IMR-90 (cell line): ENCODE data around the gene CIAO2B. TPM values are rescaled to one million over a fixed set of nuclear protein-coding genes. Genes with fewer than 3 reads are reported as not detected.

Experiments
- ATAC-seq: fragments of 200-7000 bp; cut with Tn5 transposase; 2 replicates; pipeline ENCODE4 v1.9.1; 2020; ENCODE audit warnings: low read depth, mild to moderate bottlenecking, moderate library complexity
- BruUV-seq: library from RNA; stranded (reverse); fragments of 400-500 nt; replicated peaks from 2 replicates; lab custom pipeline; 2021; lab: Mats Ljungman, UMichigan
- CTCF ChIA-PET: fragments of 300-600 bp; formaldehyde crosslinking; extraction: SDS; loops from one replicate; lab custom pipeline; 2021; ENCODE audit warnings: antibody characterized with exemption; lab: Yijun Ruan, JAX
- POLR2A ChIA-PET: fragments of 300-600 bp; sonication (Branson Sonifier 250); formaldehyde crosslinking; loops from one replicate; lab custom pipeline; 2022; ENCODE audit warnings: antibody characterized with exemption; ENCODE audit not compliant: unreplicated experiment; lab: Charles Lee
- DNase-seq: peaks from one replicate; pipeline ENCODE4 v3.0.0; 2013
- H2AFZ ChIP-seq: replicated peaks from 2 replicates; pipeline ENCODE3; 2013; ENCODE audit warnings: low read length, mild to moderate bottlenecking; ENCODE audit not compliant: poor library complexity
- H2AK5ac ChIP-seq: 2 replicates; pipeline ENCODE4 v1.6.1; 2013; ENCODE audit warnings: low read depth, low read length, inconsistent platforms
- H2AK9ac ChIP-seq: replicated peaks from 2 replicates; pipeline ENCODE3; 2013; ENCODE audit warnings: mild to moderate bottlenecking, low read depth, low read length, moderate library complexity; ENCODE audit not compliant: poor library complexity
- H2BK120ac ChIP-seq: 2 replicates; pipeline ENCODE4 v1.6.1; 2013; ENCODE audit warnings: low read depth, low read length, inconsistent platforms
- H2BK15ac ChIP-seq: 3 replicates; pipeline ENCODE4 v1.6.1; 2013; ENCODE audit warnings: low read depth, low read length, inconsistent platforms
- H2BK20ac ChIP-seq: 2 replicates; pipeline ENCODE4 v1.6.1; 2013; ENCODE audit warnings: low read depth, mild to moderate bottlenecking, inconsistent platforms, low read length, moderate library complexity
- H2BK5ac ChIP-seq: 2 replicates; pipeline ENCODE4 v1.6.1; 2013; ENCODE audit warnings: mild to moderate bottlenecking, low read depth, low read length, inconsistent platforms; ENCODE audit not compliant: poor library complexity, severe bottlenecking
- H3K14ac ChIP-seq: replicated peaks from 2 replicates; pipeline ENCODE4 v1.6.1; 2013; ENCODE audit warnings: low read depth, low read length, inconsistent platforms
- H3K18ac ChIP-seq: 2 replicates; pipeline ENCODE4 v1.6.1; 2013; ENCODE audit warnings: low read depth, low read length, control low read depth
- H3K23ac ChIP-seq: 2 replicates; pipeline ENCODE4 v1.6.1; 2013; ENCODE audit warnings: low read depth, low read length, inconsistent platforms
- H3K27ac ChIP-seq: 2 replicates; pipeline ENCODE4 v1.5.1; 2013; ENCODE audit warnings: mild to moderate bottlenecking, control low read depth, low read length; ENCODE audit not compliant: insufficient read depth
- H3K27me3 ChIP-seq: 2 replicates; pipeline ENCODE4 v1.6.1; 2013; ENCODE audit warnings: low read length; ENCODE audit not compliant: control insufficient read depth, insufficient read depth
- H3K36me3 ChIP-seq: 2 replicates; pipeline ENCODE4 v1.6.1; 2013; ENCODE audit warnings: low read length, mixed read lengths; ENCODE audit not compliant: control insufficient read depth, insufficient read depth
- H3K4ac ChIP-seq: 2 replicates; pipeline ENCODE4 v1.6.1; 2013; ENCODE audit warnings: low read depth, low read length, inconsistent platforms
- H3K4me1 ChIP-seq: 2 replicates; pipeline ENCODE4 v1.6.1; 2013; ENCODE audit warnings: low read length, mixed read lengths; ENCODE audit not compliant: control insufficient read depth, insufficient read depth
- H3K4me2 ChIP-seq: 2 replicates; pipeline ENCODE4 v1.6.1; 2013; ENCODE audit warnings: low read depth, mild to moderate bottlenecking, control low read depth, low read length, moderate library complexity
- H3K4me3 ChIP-seq: 2 replicates; pipeline ENCODE4 v1.5.1; 2013; ENCODE audit warnings: low read depth, mild to moderate bottlenecking, control low read depth, low read length, moderate library complexity; ENCODE audit not compliant: insufficient read depth
- H3K56ac ChIP-seq: 2 replicates; pipeline ENCODE4 v1.6.1; 2013; ENCODE audit warnings: low read length, inconsistent platforms; ENCODE audit not compliant: insufficient read depth; ENCODE audit errors: extremely low read depth
- H3K79me1 ChIP-seq, 2 experiments: 2 replicates each; pipeline ENCODE4 v1.6.1; 2013; ENCODE audit warnings: low read length in 2 of 2, inconsistent platforms in 1 of 2, low read depth in 1 of 2
- H3K9ac ChIP-seq: 2 replicates; pipeline ENCODE4 v1.6.1; 2013; ENCODE audit warnings: low read depth, low read length, control low read depth
- H3K9me1 ChIP-seq: 2 replicates; pipeline ENCODE4 v1.6.1; 2013; ENCODE audit warnings: low read length, inconsistent platforms; ENCODE audit not compliant: insufficient read depth
- H3K9me3 ChIP-seq: 2 replicates; pipeline ENCODE4 v1.6.1; 2013; ENCODE audit warnings: low read length; ENCODE audit not compliant: control insufficient read depth, insufficient read depth
- H4K20me1 ChIP-seq: 2 replicates; pipeline ENCODE4 v1.6.1; 2013; ENCODE audit warnings: low read length, inconsistent platforms; ENCODE audit not compliant: insufficient read depth
- H4K5ac ChIP-seq: 2 replicates; pipeline ENCODE4 v1.6.1; 2013; ENCODE audit warnings: mild to moderate bottlenecking, low read depth, low read length, control low read depth
- H4K8ac ChIP-seq, 2 experiments: 2 replicates each; pipeline ENCODE4 v1.6.1; 2013; ENCODE audit warnings: low read depth in 2 of 2, low read length in 2 of 2, control low read depth in 1 of 2, inconsistent platforms in 1 of 2
- H4K91ac ChIP-seq: 2 replicates; pipeline ENCODE4 v1.6.1; 2013; ENCODE audit warnings: low read depth, low read length, inconsistent platforms; ENCODE audit not compliant: insufficient read depth
- BHLHE40 ChIP-seq: fragments of 150-350 bp; IDR thresholded peaks from 2 replicates; pipeline ENCODE4 v1.6.1; 2016; ENCODE audit warnings: mild to moderate bottlenecking, low read depth, low read length
- CEBPB ChIP-seq: IDR thresholded peaks from 2 replicates; pipeline ENCODE4 v1.6.1; 2012; ENCODE audit warnings: low read depth, low read length, improper control_type of control experiment
- CHD1 ChIP-seq: IDR thresholded peaks from 2 replicates; pipeline ENCODE4 v1.6.1; 2012; ENCODE audit warnings: low read depth, low read length, improper control_type of control experiment
- CTCF ChIP-seq: conservative IDR thresholded peaks from 2 replicates; pipeline ENCODE4 v1.5.1; 2012; ENCODE audit warnings: mild to moderate bottlenecking, low read depth, low read length, improper control_type of control experiment
- ELK1 ChIP-seq: fragments of 150-350 bp; IDR thresholded peaks from 2 replicates; pipeline ENCODE4 v1.6.1; 2016; ENCODE audit warnings: low read depth, mild to moderate bottlenecking, low read length, moderate library complexity, borderline replicate concordance
- FOS ChIP-seq: fragments of 150-350 bp; IDR thresholded peaks from 2 replicates; pipeline ENCODE4 v1.6.1; 2016; ENCODE audit warnings: low read depth, low read length
- MAFK ChIP-seq: IDR thresholded peaks from 2 replicates; pipeline ENCODE4 v1.6.1; 2012; ENCODE audit warnings: low read depth, low read length, improper control_type of control experiment
- MAZ ChIP-seq: IDR thresholded peaks from 2 replicates; pipeline ENCODE4 v1.6.1; 2012; ENCODE audit warnings: low read depth, mild to moderate bottlenecking, low read length, improper control_type of control experiment, moderate library complexity, borderline replicate concordance
- MXI1 ChIP-seq: IDR thresholded peaks from 2 replicates; pipeline ENCODE4 v1.6.1; 2012; ENCODE audit warnings: low read depth, mild to moderate bottlenecking, low read length, moderate library complexity, borderline replicate concordance
- NFE2L2 ChIP-seq: fragments of 150-350 bp; IDR thresholded peaks from 2 replicates; pipeline ENCODE4 v1.6.1; 2016; ENCODE audit warnings: low read depth, mild to moderate bottlenecking, low read length
- POLR2A ChIP-seq: IDR thresholded peaks from 2 replicates; pipeline ENCODE4 v1.6.1; 2012; ENCODE audit warnings: mild to moderate bottlenecking, low read depth, low read length
- RAD21 ChIP-seq: IDR thresholded peaks from 2 replicates; pipeline ENCODE4 v1.6.1; 2012; ENCODE audit warnings: low read length, improper control_type of control experiment
- RCOR1 ChIP-seq: IDR thresholded peaks from 2 replicates; pipeline ENCODE4 v1.6.1; 2012; ENCODE audit warnings: mild to moderate bottlenecking, low read length, improper control_type of control experiment; ENCODE audit not compliant: insufficient replicate concordance
- RFX5 ChIP-seq: IDR thresholded peaks from 2 replicates; pipeline ENCODE4 v1.8.0; 2012; ENCODE audit warnings: low read depth, mild to moderate bottlenecking, low read length, moderate library complexity
- SMC3 ChIP-seq: fragments of 150-350 bp; IDR thresholded peaks from 2 replicates; pipeline ENCODE4 v1.6.1; 2016; ENCODE audit warnings: low read depth, mild to moderate bottlenecking, antibody characterized with exemption, low read length, moderate library complexity
- USF2 ChIP-seq: fragments of 150-350 bp; IDR thresholded peaks from 2 replicates; pipeline ENCODE4 v1.6.1; 2017; ENCODE audit warnings: mild to moderate bottlenecking, antibody characterized with exemption, low read length, low read depth
- WGBS, 2 experiments: methylation state at CpG; one replicate each; pipeline versions ENCODE4 v1.1.5 to v1.1.7; 2013; ENCODE audit warnings: missing lambda C conversion rate in 2 of 2; ENCODE audit not compliant: insufficient read length in 1 of 2; ENCODE audit errors: extremely low coverage in 2 of 2; 5-methylcytosine and 5-hydroxymethylcytosine counted together
- dilution Hi-C: fragments of 300-500 bp; cut with HindIII; formaldehyde crosslinking; loops from one replicate; pipeline ENCODE4 v1.14.3; 2018; ENCODE audit warnings: low sequenced_read_pairs; ENCODE audit not compliant: unreplicated experiment
- in situ Hi-C: fragments of 300-500 bp; cut with MboI; formaldehyde crosslinking; loops from 3 replicates; pipeline ENCODE4 v1.14.3; 2019; ENCODE audit warnings: low sequenced_read_pairs, inconsistent platforms, mixed read lengths
- intact Hi-C: fragments of 100-400 bp; cut with micrococcal nuclease; formaldehyde crosslinking; loops from 2 replicates; pipeline ENCODE4 v1.10.0; 2022
- polyA plus RNA-seq, 3 experiments: library from polyadenylated mRNA; depleted of rRNA; stranded (reverse); fragments of >200 nt; gene quantifications; 2 replicates each; pipeline ENCODE4 v1.2.3, GENCODE V29; 2012; ENCODE audit warnings: low replicate concordance in 1 of 3
- total RNA-seq: library from RNA; depleted of rRNA; stranded (reverse); fragments of >200 nt; gene quantifications from 2 replicates; pipeline ENCODE4 v1.2.3, GENCODE V29; 2012

Gene CIAO2B
- total and polyA plus RNA-seq, 2 of the 4 experiments (the other 2 are of a cell fraction) = 148 to 234 TPM

DNA sequence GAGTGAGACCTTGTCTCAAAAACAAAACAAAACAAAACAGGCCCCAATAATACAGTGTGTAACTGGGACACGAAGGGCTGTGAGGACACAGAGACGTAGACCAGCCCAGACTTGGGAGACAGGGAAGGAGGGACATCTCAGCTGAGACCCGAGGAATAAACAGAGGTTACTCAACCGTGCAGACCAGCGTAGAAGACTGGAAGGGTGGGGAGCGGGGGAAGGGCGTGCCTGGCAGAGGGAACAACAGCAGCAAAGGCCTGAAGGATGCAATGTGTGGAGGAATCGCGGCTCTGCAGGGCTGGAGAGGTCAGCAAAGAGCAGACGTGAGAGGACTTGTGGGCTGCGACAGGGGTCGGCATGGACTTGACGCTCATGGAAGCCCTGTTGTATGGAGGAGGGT is 42.5 kb upstream of the CIAO2B start:
- intact Hi-C loops = loop anchor here (1.0 kb wide), 3 partner anchors 125 to 209 kb away; no protein-coding TSS in a partner anchor
- ChIA-PET POLR2A (no interaction called here), CTCF (interaction anchor here (1.1 to 1.8 kb wide), 3 partner anchors 16 to 209 kb away, joined by 4 to 6 read pairs (median 5); partner anchors contain the start of gene CES3)
- no peaks in the 10 kb centered on the region; the same call in 1 of the 2 replicates for H3K27me3 ChIP-seq
- H4K91ac ChIP-seq = no peak overlapping the region
- H3K14ac ChIP-seq = no peak overlapping the region
- H3K23ac ChIP-seq = no peak overlapping the region
- no peak overlapping the region for H3K4me3 ChIP-seq
- no peak overlapping the region for H2AK5ac ChIP-seq
- no peaks in the 10 kb centered on the region for H4K20me1 ChIP-seq
- WGBS, 2 experiments = 35% methylated on average over 8 of the region's 13 CpGs; no CpG with 5 or more reads in 1 of the 2 experiments
- no TSS peak for BruUV-seq
- no peak overlapping the region for H2AK9ac ChIP-seq
- in situ Hi-C loops = no loop called here
- no peaks in the 10 kb centered on the region for H3K79me1 ChIP-seq
- ATAC-seq = no peak
- no peak overlapping the region for H3K4ac ChIP-seq
- no peak overlapping the region for H2BK5ac ChIP-seq
- H3K36me3 ChIP-seq = no peaks in the 10 kb centered on the region
- no peaks in the 10 kb centered on the region; the same call in 1 of the 2 replicates for H3K4me1 ChIP-seq
- H3K9me1 ChIP-seq = no peaks in the 10 kb centered on the region
- no peak overlapping the region for H4K8ac ChIP-seq
- H3K18ac ChIP-seq = no peak overlapping the region
- H2BK120ac ChIP-seq = no peak overlapping the region
- no peak overlapping the region for H4K5ac ChIP-seq
- no peak overlapping the region for H2BK15ac ChIP-seq
- no peak overlapping the region for H2AFZ ChIP-seq
- DNase-seq = no peak
- H2BK20ac ChIP-seq = no peak overlapping the region
- H3K4me2 ChIP-seq = no peak overlapping the region
- TF ChIP-seq RFX5 = no peak
- no peak for TF ChIP-seq MAFK
- no peak for TF ChIP-seq ELK1
- TF ChIP-seq FOS = no peak
- no peak for TF ChIP-seq MXI1
- TF ChIP-seq MAZ = no peak
- TF ChIP-seq CEBPB = no peak
- no peak for TF ChIP-seq RAD21
- TF ChIP-seq SMC3 = no peak
- no peak for TF ChIP-seq BHLHE40
- TF ChIP-seq POLR2A = no peak
- TF ChIP-seq RCOR1 = no peak
- TF ChIP-seq NFE2L2 = no peak
- no peak for TF ChIP-seq CTCF
- no peak for TF ChIP-seq USF2
- TF ChIP-seq CHD1 = no peak
- H3K27ac ChIP-seq = no peak overlapping the region
- dilution Hi-C loops = no loop called here
- H3K9ac ChIP-seq = no peak overlapping the region
- no peak overlapping the region for H3K56ac ChIP-seq
- no peaks in the 10 kb centered on the region for H3K9me3 ChIP-seq
